Gastroesophageal sphincter (tissue), 3 donors: ENCODE measurements around the gene SYNDIG1L.

Experiments
- CTCF ChIP-seq, 4 experiments: fragments of 200-600 bp in 2 of 4; fragments of 450-650 bp in 2 of 4; sonication (generic) in 1 of 4; IDR thresholded peaks; one replicate each; pipeline ENCODE4 v1.5.1; 2017 to 2019; ENCODE audit warnings: antibody characterized with exemption in 4 of 4, mild to moderate bottlenecking in 2 of 4, moderate library complexity in 2 of 4
- EP300 ChIP-seq: sonication (generic); formaldehyde crosslinking; IDR thresholded peaks from one replicate; pipeline ENCODE4 v1.6.1; 2017; ENCODE audit warnings: antibody characterized with exemption, mild to moderate bottlenecking
- POLR2A ChIP-seq, 2 donors: fragments of 450-650 bp; IDR thresholded peaks; one replicate each; pipeline ENCODE4 v1.6.1; 2017; ENCODE audit warnings: antibody characterized with exemption in 2 of 2, mild to moderate bottlenecking in 2 of 2, moderate library complexity in 1 of 2
- POLR2AphosphoS5 ChIP-seq: sonication (generic); formaldehyde crosslinking; IDR thresholded peaks from one replicate; pipeline ENCODE4 v1.6.1; 2017; ENCODE audit warnings: antibody characterized with exemption

DNA sequence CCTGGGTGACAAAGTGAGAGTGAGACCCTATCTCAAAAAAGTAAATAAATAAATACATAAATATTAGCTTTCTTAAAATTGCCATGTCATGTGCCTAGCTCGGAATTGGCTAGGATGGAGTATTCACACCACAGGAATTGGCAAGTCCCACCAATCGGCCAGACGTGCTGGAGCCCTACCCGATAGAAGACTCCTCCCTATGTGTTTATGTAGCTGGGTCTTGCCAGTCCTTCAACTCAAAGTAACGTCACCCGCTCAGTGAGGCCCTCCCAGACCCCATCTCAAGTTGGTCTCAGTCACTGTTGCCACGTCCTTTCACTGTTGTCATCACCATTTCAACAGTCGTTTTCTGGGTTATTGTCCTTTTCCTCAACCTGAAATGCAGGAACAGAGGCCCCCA, 57.6 kb downstream of the SYNDIG1L start:
- no peak for TF ChIP-seq POLR2AphosphoS5
- TF ChIP-seq POLR2A (IDR thresholded peaks at IDR 0.05) = no peak
- no peak for TF ChIP-seq CTCF (IDR thresholded peaks at IDR 0.05)
- TF ChIP-seq EP300 = no peak
